Measurements from ENCODE around the gene MMP15.
"Not testable (repeated sequence)": the region's sequence is repeated elsewhere in the genome, so short reads cannot be mapped to it uniquely, and the experiment has no call there.

MMP15 gene

DNA sequence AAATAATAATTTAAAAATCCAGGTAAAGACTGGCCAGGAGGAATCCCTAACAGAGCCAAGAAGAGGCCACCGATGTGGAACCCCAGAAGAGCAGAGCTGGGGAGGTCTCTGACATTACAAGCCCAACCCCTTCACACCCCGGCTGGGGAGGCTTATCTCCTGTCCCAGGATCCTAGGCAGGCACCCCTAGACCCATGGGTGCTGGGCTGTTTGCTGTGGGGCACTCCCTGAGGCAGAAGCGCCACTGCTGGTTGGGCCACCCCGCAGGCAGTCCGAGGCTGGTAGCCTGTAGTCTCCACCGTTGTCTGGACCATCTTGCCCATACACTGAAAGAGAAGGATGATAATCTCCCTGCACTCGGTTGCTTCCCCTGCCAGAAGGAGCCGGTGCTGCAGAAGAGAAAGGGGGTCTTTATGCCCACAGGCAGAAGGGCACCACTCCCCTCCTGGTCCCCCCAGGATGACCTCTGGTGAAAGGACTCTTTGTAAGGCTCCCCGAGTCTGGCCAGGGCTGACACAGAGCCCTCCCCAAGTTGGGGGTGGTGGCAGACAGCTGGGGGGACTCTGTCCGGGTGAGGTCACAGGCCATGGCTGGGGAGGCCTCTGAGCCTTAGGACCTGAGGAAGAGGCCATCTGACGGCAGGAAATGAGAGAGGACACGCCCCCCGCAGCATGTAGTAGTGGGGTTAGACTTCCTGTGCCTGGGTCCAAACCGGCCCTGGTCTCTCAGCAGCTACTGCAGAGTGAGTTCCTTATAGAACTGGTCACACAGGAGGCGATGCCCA, 69.4 kb downstream of the MMP15 start:
- no peak overlapping the region for H3K4me3 ChIP-seq (ENCODE audit: low read depth, low read length)
- TF ChIP-seq, protein P1, sequence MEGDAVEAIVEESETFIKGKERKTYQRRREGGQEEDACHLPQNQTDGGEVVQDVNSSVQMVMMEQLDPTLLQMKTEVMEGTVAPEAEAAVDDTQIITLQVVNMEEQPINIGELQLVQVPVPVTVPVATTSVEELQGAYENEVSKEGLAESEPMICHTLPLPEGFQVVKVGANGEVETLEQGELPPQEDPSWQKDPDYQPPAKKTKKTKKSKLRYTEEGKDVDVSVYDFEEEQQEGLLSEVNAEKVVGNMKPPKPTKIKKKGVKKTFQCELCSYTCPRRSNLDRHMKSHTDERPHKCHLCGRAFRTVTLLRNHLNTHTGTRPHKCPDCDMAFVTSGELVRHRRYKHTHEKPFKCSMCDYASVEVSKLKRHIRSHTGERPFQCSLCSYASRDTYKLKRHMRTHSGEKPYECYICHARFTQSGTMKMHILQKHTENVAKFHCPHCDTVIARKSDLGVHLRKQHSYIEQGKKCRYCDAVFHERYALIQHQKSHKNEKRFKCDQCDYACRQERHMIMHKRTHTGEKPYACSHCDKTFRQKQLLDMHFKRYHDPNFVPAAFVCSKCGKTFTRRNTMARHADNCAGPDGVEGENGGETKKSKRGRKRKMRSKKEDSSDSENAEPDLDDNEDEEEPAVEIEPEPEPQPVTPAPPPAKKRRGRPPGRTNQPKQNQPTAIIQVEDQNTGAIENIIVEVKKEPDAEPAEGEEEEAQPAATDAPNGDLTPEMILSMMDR (IDR thresholded peaks at IDR 0.05; ENCODE audit: borderline replicate concordance, insufficient read depth, low read depth, low read length): no peak

DNA sequence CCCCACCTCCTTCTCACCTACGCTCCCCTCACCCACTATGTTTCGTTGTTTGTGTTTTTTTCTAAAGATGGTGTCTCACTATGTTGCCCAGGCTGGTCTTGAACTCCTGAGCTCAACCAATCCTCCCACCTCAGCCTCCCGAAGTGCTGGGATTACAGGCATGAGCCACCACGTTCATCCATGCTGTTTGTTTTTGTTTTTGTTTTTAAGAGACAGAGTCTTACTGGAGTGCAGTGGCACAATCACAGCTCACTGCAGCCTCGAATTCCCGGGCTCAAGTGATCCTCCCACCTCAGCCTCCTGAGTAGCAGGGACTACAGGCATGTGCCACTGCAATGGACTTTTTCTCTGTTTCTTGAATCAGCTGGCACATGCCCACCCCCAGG, 70.0 kb downstream of the MMP15 start:
- not testable (repeated sequence) for H3K4me3 ChIP-seq (ENCODE audit: low read depth, low read length)

DNA sequence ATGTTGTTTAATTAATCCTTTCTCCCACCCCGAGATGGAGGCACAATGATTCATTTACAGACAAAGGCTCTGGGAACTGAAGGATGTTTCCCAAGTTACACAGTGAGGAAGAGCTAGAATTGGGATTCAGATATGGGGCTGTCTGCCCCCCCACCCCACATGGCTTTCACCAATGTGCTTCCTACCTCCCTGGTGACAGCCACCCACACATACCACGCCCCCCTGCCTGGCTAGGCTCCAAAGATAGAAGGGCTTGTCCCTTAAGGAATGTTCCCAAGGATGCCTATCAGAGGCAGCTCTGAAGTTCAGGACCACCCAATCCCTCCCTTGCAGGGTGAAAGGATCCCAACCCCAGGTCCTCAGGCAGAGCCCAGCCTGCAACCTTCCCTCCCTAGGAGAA, 70.7 kb downstream of the MMP15 start:
- H3K4me3 ChIP-seq (ENCODE audit: low read depth, low read length): no peak overlapping the region
- TF ChIP-seq, protein P1 (IDR thresholded peaks at IDR 0.05; ENCODE audit: borderline replicate concordance, insufficient read depth, low read depth, low read length): no peak
